ENCODE measurements around the gene HBA1.

Gene HBA1

GRCh38 chr16:143047-143446, 33.4 kb upstream of the HBA1 start:
- TF ChIP-seq TEAD4 (IDR thresholded peaks at IDR 0.05) (no peak), REST (IDR thresholded peaks at IDR 0.05; ENCODE audit: low read depth) (no peak), EP300 (IDR thresholded peaks at IDR 0.05; ENCODE audit: borderline replicate concordance) (no peak)

- no peak for TF ChIP-seq YY1 (IDR thresholded peaks at IDR 0.05; ENCODE audit: low read depth)
- TF ChIP-seq MAX (IDR thresholded peaks at IDR 0.05), result no peak
- no peak for TF ChIP-seq RAD21 (IDR thresholded peaks at IDR 0.05; ENCODE audit: low read depth)
- no peak for TF ChIP-seq CEBPB (IDR thresholded peaks at IDR 0.05)
- no peak for TF ChIP-seq NFIC (IDR thresholded peaks at IDR 0.05)
- TF ChIP-seq TEAD4 (IDR thresholded peaks at IDR 0.05), result no peak
- TF ChIP-seq EGR1 (IDR thresholded peaks at IDR 0.05), result no peak
- TF ChIP-seq TCF12 (IDR thresholded peaks at IDR 0.05; ENCODE audit: low read depth), result no peak
- TF ChIP-seq ZBTB7A (IDR thresholded peaks at IDR 0.05; ENCODE audit: low read depth), result no peak
- TF ChIP-seq EP300 (IDR thresholded peaks at IDR 0.05; ENCODE audit: borderline replicate concordance), result no peak
- no peak for TF ChIP-seq TAF1 (IDR thresholded peaks at IDR 0.05; ENCODE audit: low read depth)
- TF ChIP-seq CREB1 (IDR thresholded peaks at IDR 0.05; ENCODE audit: low read depth), result no peak
- no peak for TF ChIP-seq FOXM1 (IDR thresholded peaks at IDR 0.05; ENCODE audit: borderline replicate concordance, low read depth)
- no peak for TF ChIP-seq REST (IDR thresholded peaks at IDR 0.05; ENCODE audit: low read depth)
- no peak for TF ChIP-seq USF1 (IDR thresholded peaks at IDR 0.05)
These were observed 33.0 kb upstream of the HBA1 start for GRCh38 chr16:143456-143855.

- no peak for TF ChIP-seq REST (IDR thresholded peaks at IDR 0.05; ENCODE audit: low read depth)
- no peak for TF ChIP-seq RAD21 (IDR thresholded peaks at IDR 0.05; ENCODE audit: low read depth)
These were observed 31.7 kb upstream of the HBA1 start for GRCh38 chr16:144797-145252.

GRCh38 chr16:146646-147045, 29.8 kb upstream of the HBA1 start:
- no peak for TF ChIP-seq YY1 (IDR thresholded peaks at IDR 0.05; ENCODE audit: low read depth)
- no peak for TF ChIP-seq CEBPB (IDR thresholded peaks at IDR 0.05)
- no peak for TF ChIP-seq REST (IDR thresholded peaks at IDR 0.05; ENCODE audit: low read depth)
- TF ChIP-seq TEAD4 (IDR thresholded peaks at IDR 0.05), result no peak
- TF ChIP-seq MAX (IDR thresholded peaks at IDR 0.05), result no peak
- TF ChIP-seq TCF12 (IDR thresholded peaks at IDR 0.05; ENCODE audit: low read depth), result no peak
- TF ChIP-seq EGR1 (IDR thresholded peaks at IDR 0.05), result no peak
- TF ChIP-seq ZBTB7A (IDR thresholded peaks at IDR 0.05; ENCODE audit: low read depth), result no peak
- no peak for TF ChIP-seq FOXM1 (IDR thresholded peaks at IDR 0.05; ENCODE audit: borderline replicate concordance, low read depth)
- TF ChIP-seq EP300 (IDR thresholded peaks at IDR 0.05; ENCODE audit: borderline replicate concordance), result no peak
- no peak for TF ChIP-seq TAF1 (IDR thresholded peaks at IDR 0.05; ENCODE audit: low read depth)
- TF ChIP-seq USF1 (IDR thresholded peaks at IDR 0.05), result no peak
- no peak for TF ChIP-seq RAD21 (IDR thresholded peaks at IDR 0.05; ENCODE audit: low read depth)
- no peak for TF ChIP-seq NFIC (IDR thresholded peaks at IDR 0.05)
- TF ChIP-seq CREB1 (IDR thresholded peaks at IDR 0.05; ENCODE audit: low read depth), result no peak
